Stromal cell of bone marrow (primary cell): ENCODE measurements around the gene PKD1L1.
"Not testable (repeated sequence)": the region's sequence is repeated elsewhere in the genome, so short reads cannot be mapped to it uniquely, and the experiment has no call there.

Experiments
- DNase-seq: peaks from one replicate; pipeline ENCODE4 v3.0.0-alpha.2; 2012; ENCODE audit warnings: low read depth

Gene PKD1L1

GRCh38 chr7:47762746-47763062 lies 185.6 kb downstream of the PKD1L1 start:
- DNase-seq: no peak

GRCh38 chr7:47762207-47762606 lies 186.1 kb downstream of the PKD1L1 start:
- DNase-seq: no peak

GRCh38 chr7:47759056-47759706 lies 189.1 kb downstream of the PKD1L1 start:
- no peak for DNase-seq

DNA sequence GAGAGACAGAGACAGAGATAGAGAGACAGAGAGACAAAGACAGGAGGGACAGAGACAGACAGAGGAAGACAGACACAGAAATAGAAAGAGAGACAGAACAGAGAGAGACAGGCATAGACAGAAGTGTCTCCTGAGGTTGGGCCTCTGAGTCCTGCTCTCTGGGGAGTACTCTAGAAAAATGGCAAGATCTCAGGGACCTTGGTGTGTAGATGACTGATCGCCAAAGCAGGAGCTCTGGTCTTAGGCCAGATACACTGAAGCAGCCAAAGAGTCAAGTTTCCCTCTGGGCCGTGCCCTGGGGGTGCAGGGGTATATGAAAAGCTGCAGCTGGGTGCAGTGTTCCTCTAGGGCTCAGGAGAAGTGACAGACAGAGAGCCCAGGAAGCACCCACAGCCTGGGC lies 189.7 kb downstream of the PKD1L1 start:
- DNase-seq: no peak

- no peak for DNase-seq
These were observed 190.3 kb downstream of the PKD1L1 start for GRCh38 chr7:47757921-47758411.

- no peak for DNase-seq
These were observed 191.6 kb downstream of the PKD1L1 start for GRCh38 chr7:47756636-47757035.

- no peak for DNase-seq
These were observed 193.0 kb downstream of the PKD1L1 start for GRCh38 chr7:47755248-47755647.

- not testable (repeated sequence) for DNase-seq
These were observed 196.5 kb downstream of the PKD1L1 start for GRCh38 chr7:47751724-47752123.

DNA sequence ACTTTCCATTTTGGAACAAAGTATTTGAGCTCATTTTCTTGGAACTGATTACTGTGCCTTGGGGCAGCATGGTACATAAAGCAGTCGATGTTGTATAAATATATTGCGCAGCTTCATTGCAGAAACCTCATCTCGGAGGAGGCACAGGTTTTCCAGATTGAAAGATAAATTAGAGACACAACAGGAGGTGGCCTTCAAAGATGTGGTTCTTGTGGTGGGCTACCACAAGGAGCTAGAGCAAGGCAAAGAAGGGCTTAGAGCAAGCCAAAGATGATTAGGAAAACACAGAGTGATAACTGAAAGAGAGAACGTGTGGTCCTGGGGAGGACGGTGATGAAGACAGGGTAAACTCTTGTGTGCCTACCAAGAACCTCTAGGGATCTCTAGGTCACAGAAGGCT lies 197.2 kb downstream of the PKD1L1 start:
- no peak for DNase-seq

- DNase-seq: no peak
These were observed 200.2 kb downstream of the PKD1L1 start for GRCh38 chr7:47748041-47748440.

DNA sequence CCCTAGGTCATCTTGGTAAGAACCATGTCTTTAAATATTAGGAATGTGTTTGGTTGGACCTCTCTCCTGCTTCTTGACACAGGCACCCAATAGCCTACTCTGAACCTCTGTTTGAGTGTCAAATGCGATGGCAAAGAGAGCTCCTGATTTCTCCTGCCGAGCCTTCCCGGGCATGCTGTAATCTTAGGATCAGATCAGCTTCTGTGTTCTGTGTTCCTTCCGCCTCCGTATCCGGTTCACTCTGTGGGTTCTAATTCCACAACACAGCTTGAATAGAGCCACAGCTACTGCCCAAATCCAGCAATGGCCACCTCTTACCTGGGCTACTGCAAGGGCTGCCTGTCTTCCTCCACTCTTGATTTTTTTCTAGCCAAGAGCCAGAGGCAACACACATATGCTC lies 201.1 kb downstream of the PKD1L1 start:
- no peak for DNase-seq

GRCh38 chr7:47746468-47746867 lies 201.8 kb downstream of the PKD1L1 start:
- DNase-seq: no peak

DNA sequence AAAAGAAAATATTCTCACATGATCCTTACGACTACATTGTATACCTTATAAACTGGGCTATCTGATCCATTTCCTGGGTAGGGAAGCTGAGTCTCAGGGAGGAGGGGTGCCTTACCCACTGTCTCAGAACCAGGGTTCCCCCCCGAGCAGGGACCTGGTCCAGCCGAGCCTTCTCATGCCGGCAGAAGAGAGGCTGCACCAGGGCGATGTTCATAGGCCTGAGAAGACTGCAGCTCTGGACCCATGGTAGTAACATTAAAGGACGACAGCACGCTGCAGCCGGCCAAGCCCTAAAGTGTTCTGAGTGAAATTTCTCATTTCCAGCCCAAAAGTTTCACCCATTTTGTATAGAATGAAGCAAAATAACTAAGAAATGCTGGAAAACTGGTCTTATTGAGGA lies 203.4 kb downstream of the PKD1L1 start:
- DNase-seq: no peak

GRCh38 chr7:47743965-47744591 lies 204.2 kb downstream of the PKD1L1 start:
- DNase-seq: no peak

DNA sequence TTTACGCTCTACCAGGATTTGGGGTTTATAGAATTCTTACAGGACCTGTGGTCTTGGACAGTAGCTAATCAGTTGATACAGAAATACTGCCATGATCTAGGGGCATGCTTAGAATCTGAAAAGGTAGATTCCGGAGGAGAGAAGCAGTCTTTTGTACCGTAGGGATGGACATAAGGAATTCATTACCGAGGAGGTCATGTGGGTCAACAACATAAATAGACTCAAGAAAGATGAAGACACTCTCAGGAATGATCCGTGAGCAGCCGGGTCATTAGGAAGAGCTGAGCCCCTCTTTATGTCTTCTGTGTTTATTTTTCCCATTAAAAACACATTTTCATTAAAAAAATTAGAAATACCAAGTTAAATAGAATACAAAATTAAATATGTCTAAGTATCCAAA lies 206.3 kb downstream of the PKD1L1 start:
- no peak for DNase-seq

GRCh38 chr7:47739891-47740290 lies 208.4 kb downstream of the PKD1L1 start:
- DNase-seq: no peak

DNA sequence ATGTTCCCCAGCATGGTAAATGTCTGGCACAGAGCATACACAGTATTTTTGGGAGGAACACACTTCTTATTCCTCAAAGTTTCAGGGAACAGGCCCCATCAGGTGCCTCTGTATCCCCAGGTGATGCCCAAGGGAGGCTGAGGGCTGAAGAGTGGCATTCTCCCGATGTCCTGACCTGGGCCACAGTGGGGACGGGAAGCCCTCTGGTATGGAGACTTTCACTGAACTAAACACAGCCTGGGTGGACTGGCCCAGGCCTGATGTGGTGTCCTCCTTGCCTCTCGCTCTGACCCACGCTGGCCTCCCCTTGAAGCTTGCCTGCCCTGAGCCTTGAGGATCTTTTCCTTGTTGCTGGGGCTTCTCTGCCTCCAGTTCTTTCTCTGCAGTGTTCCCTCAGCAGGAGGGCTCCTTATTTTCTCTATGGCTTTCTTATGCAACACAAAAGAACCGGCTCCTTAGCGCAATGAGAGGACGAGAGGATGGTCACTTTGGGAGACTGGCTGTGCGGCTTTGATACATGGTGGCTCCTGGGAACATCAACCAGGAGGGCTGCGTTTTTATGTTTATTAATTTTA lies 208.9 kb downstream of the PKD1L1 start:
- no peak for DNase-seq

- no peak for DNase-seq
These were observed 209.6 kb downstream of the PKD1L1 start for GRCh38 chr7:47738563-47739166.

DNA sequence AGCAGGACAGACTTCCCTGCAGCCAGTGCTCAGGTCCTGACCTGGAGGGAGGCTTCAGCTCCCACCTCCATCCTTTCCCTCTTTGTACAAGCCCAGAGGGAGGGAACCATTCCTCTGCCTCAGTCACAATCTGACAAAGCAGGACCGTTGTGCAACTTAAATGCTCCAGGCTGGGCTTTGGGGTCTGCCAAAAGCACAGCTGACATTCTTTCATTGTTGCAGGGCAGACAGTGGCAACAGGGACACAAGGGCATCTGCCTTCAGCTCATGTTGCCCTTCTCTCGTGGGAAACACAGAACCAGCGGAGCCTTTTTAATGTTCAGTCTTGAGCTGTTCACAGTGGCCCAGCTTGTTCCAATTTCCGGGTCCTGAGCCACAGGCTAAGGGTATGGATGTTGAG lies 210.7 kb downstream of the PKD1L1 start:
- DNase-seq: no peak

- no peak for DNase-seq
These were observed 212.6 kb downstream of the PKD1L1 start for GRCh38 chr7:47735431-47736345.

GRCh38 chr7:47734949-47735291 lies 213.3 kb downstream of the PKD1L1 start:
- no peak for DNase-seq

DNA sequence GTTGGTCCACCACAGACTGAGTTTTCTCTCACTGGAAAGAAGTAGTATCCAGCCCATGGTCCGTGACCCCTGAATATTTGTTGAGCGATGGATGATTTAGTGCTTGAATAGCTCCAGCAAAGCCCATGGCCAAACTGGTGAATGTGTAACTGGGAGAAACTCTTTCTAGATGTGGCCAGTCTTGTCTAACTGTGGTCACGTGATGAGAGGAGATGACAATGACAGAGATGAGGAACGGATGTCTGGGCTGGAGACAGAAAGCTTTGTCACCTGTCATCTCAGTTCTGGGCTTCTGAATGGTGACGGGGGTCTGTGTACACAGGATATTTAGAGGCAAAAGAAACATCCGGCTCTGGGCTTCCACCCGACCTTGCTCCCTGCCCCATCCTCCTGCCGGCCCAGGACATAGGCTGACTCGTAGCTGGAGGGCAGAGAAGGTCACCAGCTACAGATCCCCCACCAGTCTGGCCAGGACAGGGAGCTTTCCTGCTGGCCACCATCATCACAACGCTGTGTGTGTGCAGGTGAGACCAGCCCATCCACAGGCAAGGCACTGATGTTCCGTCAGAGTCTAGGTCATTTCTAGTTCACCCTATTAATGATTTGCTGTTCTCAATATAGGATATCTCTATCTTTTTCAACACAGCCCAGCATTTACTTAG lies 213.8 kb downstream of the PKD1L1 start:
- DNase-seq: no peak
